Measurements from ENCODE around the gene POLDIP3.

- TF ChIP-seq CTCF (IDR thresholded peaks at IDR 0.05) (no peak), POLR2AphosphoS5 (IDR thresholded peaks at IDR 0.05) (no peak), POLR2A (IDR thresholded peaks at IDR 0.05) (no peak)
Measured at GRCh38 chr22:42604403-42604802, 10.3 kb downstream of the POLDIP3 start.

All from gastroesophageal sphincter (tissue), 3 donors.